ENCODE data around the gene CRTAC1. TPM values are rescaled to one million over a fixed set of nuclear protein-coding genes. Genes with fewer than 3 reads are reported as not detected.

Gene CRTAC1
- total RNA-seq, 4 donors from 2014 or later, result 0.48 to 1.1 (median 1.0) TPM

- ATAC-seq (ENCODE audit: low FRiP score) (no peak), DNase-seq (ENCODE audit: low spot score) (no peak)
- TF ChIP-seq, protein P1, sequence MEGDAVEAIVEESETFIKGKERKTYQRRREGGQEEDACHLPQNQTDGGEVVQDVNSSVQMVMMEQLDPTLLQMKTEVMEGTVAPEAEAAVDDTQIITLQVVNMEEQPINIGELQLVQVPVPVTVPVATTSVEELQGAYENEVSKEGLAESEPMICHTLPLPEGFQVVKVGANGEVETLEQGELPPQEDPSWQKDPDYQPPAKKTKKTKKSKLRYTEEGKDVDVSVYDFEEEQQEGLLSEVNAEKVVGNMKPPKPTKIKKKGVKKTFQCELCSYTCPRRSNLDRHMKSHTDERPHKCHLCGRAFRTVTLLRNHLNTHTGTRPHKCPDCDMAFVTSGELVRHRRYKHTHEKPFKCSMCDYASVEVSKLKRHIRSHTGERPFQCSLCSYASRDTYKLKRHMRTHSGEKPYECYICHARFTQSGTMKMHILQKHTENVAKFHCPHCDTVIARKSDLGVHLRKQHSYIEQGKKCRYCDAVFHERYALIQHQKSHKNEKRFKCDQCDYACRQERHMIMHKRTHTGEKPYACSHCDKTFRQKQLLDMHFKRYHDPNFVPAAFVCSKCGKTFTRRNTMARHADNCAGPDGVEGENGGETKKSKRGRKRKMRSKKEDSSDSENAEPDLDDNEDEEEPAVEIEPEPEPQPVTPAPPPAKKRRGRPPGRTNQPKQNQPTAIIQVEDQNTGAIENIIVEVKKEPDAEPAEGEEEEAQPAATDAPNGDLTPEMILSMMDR (IDR thresholded peaks at IDR 0.05), result no peak
Observed at GRCh38 chr10:98062424-98062823, 32.0 kb upstream of the CRTAC1 start.

DNA sequence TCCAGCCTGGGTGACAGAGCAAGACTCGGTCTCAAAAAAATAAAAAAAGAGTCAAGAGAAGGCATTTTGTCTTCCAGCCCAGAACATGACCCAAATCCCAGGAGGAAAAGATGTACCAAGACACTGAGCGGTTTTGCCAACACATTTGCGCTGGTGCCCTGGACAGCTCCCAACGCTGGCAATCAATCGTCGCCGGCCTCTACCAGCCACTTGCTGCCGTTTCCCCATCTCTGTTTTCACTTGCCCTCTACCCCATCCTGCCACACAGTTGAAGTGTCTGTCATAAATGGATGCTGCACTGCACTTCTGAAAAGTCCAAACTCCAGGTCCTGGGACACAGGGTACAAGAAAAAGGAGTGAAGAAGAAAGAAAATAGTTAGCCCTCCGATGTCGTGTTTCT lies 29.7 kb upstream of the CRTAC1 start:
- ATAC-seq (ENCODE audit: low FRiP score) (no peak), DNase-seq (ENCODE audit: low spot score) (no peak)
- TF ChIP-seq, protein P1 (IDR thresholded peaks at IDR 0.05), result no peak

DNA sequence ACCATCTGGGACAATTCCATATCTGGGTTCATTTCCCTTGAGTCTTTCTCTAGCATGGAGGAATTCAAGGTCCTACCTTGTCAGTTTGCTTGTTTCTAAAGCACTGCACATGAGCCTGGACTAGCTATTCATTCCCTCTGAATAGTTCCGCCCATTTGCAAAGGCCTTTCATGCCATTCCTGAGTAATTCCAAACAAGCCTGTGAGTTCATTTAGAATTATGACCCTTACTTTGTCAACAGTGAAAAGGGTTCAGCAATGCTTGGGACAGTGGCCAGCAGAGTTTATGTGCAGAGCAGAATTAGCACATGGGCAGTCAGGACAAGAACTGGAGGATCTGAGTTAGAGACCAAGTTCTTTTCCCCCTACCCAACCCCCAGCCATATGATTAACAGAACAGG lies 27.9 kb upstream of the CRTAC1 start:
- ATAC-seq (ENCODE audit: low FRiP score), result no peak
- TF ChIP-seq, protein P1 (IDR thresholded peaks at IDR 0.05), result no peak
- DNase-seq (ENCODE audit: low spot score), result no peak

DNA sequence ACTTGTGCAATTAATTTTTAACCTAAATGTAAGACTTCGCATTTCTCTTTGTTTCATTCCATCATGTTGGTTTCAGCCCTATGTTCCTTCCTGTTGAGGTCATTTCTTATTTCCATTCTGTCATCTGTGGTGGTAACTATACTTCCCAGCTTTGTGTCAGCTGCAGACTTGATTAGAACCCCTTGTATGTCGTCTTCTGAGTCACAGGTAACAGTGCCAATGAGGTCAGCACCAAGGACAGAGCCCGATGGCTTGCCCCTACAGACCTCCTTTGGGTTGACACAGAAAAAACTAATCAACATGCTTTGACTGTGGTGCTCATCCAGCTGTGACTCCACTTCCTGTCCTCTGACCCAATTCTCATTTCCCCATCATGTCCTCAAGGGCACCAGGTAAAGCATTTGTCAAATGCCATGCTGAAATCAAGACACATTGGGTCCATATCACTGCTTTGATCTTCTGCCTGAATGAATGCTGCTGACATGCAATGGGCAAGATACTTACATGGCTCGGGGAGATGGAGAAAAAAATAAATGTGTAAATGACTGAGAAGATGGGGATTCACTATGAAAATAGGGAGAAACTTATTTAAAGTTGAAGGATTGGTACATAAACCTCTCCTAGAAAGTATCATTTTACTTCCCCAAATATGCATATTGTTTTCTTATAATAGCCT lies 25.6 kb upstream of the CRTAC1 start:
- no peak for DNase-seq (ENCODE audit: low spot score)
- no peak for ATAC-seq (ENCODE audit: low FRiP score)
- TF ChIP-seq, protein P1 (IDR thresholded peaks at IDR 0.05), result no peak

DNA sequence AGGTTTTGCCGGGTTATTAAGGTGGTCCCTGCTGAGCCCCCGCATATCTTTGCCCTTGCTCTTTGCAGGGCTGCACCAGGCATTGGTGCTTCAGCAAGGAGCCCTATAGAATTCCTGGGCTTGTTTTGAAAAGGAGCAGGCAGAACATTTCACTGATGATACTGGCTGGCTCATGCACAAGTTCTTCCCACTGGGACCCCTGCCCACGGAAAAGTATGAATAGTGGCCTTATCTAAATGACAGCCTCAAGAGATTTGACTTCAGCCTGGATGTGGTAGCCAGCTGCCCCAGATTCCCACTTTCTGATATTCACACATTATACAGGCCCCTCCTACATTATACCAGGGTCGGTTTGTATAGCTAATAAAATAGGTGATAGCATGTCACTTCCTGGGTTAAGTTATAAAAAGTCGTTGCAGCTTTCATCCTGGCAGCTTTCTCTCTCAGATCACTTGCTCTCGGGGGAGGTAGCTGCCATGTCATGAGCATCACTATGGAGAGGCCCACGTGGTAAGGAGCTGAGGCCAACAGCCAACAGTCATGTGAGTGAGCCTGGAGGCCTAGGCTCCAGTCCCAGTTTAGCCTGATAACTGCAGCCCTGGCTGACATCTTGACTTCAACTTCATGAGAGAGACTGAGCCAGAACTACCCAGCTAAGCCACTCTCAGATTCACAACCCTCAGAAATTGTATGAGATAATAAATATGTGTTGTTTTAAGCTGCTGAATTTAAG lies 16.8 kb upstream of the CRTAC1 start:
- no peak for ATAC-seq (ENCODE audit: low FRiP score)
- DNase-seq (ENCODE audit: low spot score), result no peak
- TF ChIP-seq, protein P1 (IDR thresholded peaks at IDR 0.05), result no peak

GRCh38 chr10:98045785-98046389 lies 15.5 kb upstream of the CRTAC1 start:
- ATAC-seq (ENCODE audit: low FRiP score), result no peak
- DNase-seq (ENCODE audit: low spot score), result no peak
- TF ChIP-seq, protein P1 (IDR thresholded peaks at IDR 0.05), result peak in 1 of 3 donors; percentile 15
